NCI-H2196 treated with DMSO at 0.1 percent for 48 hours (cell line): ENCODE measurements around the gene AMFR.
"Not testable (repeated sequence)": the region's sequence is repeated elsewhere in the genome, so short reads cannot be mapped to it uniquely, and the experiment has no call there.

Source experiments
- DNase-seq: peaks from one replicate; lab custom pipeline; 2025; ENCODE audit not compliant: unreplicated experiment; lab: John Stamatoyannopoulos, UW

Gene AMFR

GRCh38 chr16:56396724-56397123 lies 28.6 kb downstream of the AMFR start:
- DNase-seq, result not testable (repeated sequence)

DNA sequence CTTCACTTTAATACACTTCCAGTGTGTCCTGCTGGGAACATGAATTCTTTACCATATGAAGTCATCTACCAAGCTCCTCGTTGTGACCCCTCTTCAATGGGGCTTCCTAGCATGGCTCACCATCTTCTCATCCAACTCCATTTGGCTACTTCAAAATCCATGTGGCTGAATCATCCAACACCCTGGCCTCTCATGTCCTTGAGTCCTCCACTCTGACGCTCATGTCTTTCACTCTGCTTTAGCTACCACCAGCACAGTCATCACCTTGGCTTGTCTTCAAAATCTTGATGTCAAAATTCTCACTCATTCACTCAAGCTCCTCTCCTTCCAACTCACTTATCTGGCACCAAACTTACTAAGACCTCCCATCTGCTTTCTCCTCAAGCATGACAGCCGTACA lies 35.8 kb downstream of the AMFR start:
- no peak for DNase-seq

- DNase-seq, result no peak
Observed at GRCh38 chr16:56388209-56388608, 37.1 kb downstream of the AMFR start.

DNA sequence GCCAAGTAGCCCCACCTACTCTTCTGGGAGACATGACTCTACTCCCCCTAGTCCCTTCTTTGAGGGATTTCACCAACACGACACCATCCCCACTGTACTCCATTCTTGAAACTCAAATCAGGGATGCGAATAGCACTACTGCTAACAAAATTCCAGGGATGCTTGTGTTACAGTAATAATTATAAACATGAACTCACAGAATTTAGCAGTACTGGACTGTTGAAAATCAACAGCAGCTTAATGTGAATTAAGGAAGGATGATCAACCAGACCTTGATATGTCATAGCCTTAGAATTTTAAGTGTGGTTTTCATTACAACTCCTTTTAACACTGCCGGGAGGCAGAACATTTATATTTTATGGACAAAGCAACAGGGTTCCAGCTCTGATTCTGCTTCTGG lies 37.9 kb downstream of the AMFR start:
- no peak for DNase-seq

DNA sequence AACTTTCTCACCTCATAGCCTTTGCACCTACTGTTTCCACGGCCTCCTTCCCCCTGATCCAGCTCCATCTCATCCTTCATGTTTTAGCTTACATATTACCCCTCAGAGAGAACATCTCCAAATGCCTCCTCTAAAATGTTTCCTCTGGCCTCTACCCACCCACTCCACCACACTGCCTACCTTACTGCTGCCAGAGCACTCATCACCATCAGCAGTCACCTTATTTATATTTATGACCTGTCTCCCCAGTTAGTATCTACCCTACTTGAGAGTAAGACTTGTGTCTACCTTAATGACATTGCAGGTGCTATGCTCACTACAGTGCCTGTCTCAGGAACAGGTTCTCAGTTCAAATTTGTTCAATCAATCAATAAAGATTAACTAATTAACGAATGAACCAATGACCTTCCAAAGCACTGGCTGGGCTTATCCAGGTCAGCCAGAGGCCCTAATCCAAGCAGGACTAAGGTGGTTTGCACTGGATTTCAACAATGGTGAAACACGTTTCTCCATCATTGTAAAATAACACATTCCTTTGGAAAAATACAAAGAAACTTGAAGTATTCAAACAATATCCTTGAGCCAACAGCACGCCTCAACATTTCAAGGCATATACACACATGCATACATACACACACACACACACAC lies 41.1 kb downstream of the AMFR start:
- DNase-seq, result no peak

- no peak for DNase-seq
Observed at GRCh38 chr16:56382901-56383355, 42.4 kb downstream of the AMFR start.

GRCh38 chr16:56382459-56382858 lies 42.9 kb downstream of the AMFR start:
- no peak for DNase-seq

- not testable (repeated sequence) for DNase-seq
Observed at GRCh38 chr16:56380778-56381485, 44.4 kb downstream of the AMFR start.

GRCh38 chr16:56379044-56379443 lies 46.3 kb downstream of the AMFR start:
- not testable (repeated sequence) for DNase-seq

DNA sequence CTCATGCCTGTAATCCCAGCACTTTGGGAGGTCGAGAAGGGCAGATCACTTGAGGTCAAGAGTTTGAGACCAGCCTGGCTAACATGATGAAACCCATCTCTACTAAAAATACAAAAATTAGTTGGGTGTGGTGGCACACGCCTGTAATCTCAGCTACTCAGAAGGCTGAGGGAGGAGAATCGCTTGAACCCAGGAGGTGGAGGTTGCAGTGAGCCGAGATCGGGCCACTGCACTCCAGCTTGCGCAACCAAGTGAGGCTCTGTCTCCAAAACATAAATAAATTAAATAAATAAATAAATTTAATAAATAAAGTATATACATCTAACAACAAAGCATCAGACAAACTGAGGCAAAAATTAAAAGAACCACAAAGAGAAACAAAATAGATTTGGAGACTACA lies 49.6 kb downstream of the AMFR start:
- not testable (repeated sequence) for DNase-seq

DNA sequence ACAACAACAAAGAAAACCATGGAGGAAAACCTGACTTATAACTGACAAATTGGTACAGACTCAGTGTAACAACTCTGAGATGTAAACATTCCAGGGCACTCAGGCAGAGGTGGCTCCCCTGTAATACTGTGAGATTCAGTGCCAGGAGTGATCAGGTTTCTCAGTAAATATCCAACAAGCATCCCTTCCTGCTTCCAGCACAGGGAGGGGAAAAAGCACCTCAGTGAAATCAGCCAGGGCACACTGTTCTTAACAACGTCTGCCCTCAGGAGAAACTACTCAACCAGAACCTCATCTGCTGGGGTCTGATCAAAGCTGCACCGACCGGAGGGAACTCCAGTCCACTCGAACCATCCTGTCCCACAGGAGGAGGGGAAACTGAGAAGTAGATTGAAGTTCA lies 52.3 kb downstream of the AMFR start:
- peak; percentile 5 for DNase-seq

DNA sequence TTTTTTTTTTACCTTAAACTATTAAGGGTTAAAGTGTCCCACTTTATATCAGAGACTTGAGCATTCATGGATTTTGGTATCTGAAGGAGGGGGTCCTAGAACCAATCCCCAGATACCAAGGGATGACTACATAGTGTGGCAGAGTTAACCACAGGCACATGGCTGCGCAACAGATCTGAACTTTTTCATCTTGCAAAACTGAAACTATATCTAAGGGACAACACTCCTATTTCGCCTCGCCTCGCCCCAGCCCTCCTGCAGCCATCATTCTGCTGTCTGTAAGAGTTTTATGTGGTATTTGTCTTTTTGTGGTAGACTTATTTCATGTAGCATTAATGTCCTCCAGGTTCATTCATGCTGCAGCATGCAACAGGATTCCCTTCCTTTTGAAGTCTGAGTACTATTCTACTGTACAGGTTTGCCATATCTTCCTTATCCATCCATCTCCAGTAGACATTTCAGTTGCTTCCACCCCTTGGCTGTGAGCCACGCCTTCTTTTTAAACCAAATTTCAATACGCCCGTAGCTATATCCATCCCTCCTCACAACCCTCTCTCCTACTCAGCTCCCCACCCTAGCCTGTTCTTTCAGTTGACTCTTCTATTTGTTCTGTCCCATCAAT lies 53.2 kb downstream of the AMFR start:
- no peak for DNase-seq

DNA sequence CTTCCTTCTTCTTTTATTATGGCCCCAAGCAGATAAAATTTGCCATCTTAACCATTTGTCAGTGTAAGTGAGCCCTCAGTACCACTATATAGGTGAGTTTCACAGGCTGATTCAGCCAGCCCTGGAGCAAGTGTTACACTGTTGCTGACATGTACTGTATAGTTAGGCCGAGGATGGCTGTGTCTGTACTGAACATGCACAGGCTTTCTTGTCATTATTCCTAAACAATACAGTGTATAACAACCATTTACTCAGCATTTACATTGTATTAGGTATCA lies 53.7 kb downstream of the AMFR start:
- DNase-seq, result no peak

- DNase-seq, result no peak
Observed at GRCh38 chr16:56370875-56371659, 54.3 kb downstream of the AMFR start.

- no peak for DNase-seq
Observed at GRCh38 chr16:56370185-56370874, 55.0 kb downstream of the AMFR start.

DNA sequence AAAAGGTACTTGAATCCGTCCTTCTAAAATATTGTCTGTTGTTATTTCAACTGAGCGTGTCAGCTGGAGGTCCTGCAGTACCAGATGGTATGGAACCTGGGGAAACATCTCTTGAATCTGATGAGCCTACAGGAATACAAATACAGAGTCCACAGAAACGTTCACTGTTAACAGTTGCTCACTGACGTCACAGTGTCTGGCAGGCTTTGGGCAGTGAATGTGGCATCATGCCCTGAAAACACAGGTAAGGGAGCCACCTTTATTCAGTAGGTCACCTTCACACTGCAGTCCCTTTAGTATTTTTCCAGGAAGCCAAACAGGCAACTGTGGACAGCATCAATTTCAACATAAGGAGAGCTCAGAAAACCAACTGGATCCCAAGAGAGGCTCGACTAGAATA lies 56.1 kb downstream of the AMFR start:
- DNase-seq, result no peak

DNA sequence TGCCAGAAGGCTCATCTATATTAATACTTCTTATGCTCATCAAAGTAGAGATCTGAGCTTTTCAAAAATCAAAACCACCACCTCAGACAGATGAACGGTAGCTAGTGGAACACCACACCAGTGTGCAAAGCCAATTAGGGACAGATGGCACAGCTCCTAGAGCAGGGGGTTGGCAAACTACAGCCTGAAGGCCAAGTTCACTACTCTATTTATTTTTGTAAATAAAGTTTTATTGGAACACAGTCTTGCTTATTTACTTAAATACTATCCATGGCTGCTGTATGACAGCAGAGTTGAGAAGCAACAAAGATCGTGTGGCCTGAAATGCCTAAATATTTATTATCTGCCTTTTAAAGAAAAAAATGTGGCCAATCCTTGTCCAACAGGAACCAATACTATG lies 56.8 kb downstream of the AMFR start:
- DNase-seq, result no peak

DNA sequence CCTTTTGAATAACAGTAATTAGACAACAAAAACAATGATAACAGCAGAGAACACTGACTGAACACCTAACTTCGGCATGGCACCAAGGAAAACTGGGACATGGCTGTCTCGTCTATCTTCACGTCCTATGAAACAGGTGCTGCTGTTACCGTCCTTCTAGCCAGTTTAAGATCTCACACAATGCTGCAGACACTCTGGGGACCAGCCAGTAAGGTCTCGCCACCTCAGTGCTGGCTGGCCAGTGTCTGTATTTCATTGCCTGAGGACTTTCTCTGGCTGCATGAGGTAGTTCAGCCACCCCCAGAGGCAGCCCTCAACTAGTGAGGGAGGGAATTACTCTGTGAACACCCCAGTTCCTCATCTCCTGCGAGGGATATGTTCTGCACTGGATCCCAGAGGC lies 57.6 kb downstream of the AMFR start:
- no peak for DNase-seq

- no peak for DNase-seq
Observed at GRCh38 chr16:56366945-56367344, 58.4 kb downstream of the AMFR start.

GRCh38 chr16:56365552-56365951 lies 59.8 kb downstream of the AMFR start:
- DNase-seq, result no peak

GRCh38 chr16:56364865-56365264 lies 60.5 kb downstream of the AMFR start:
- no peak for DNase-seq
